B cell (primary cell): ENCODE measurements around the gene LGI2. TPM values are rescaled to one million over a fixed set of nuclear protein-coding genes. Genes with fewer than 3 reads are reported as not detected.

Experiments used
- ATAC-seq: fragments of 200-7000 bp; cut with Tn5 transposase; one replicate; pipeline ENCODE4 v1.10.0; 2021; ENCODE audit warnings: low read depth, mild to moderate bottlenecking, moderate number of reproducible peaks, moderate library complexity
- CTCF ChIA-PET: fragments of 350-600 bp; sonication (Branson Sonifier 250); formaldehyde crosslinking; loops from one replicate; lab custom pipeline; 2021; ENCODE audit warnings: antibody characterized with exemption, inconsistent platforms; lab: Charles Lee
- POLR2A ChIA-PET: fragments of 350-600 bp; sonication (Branson Sonifier 250); formaldehyde crosslinking; loops from one replicate; lab custom pipeline; 2021; ENCODE audit warnings: antibody characterized with exemption; lab: Charles Lee
- DNase-seq: peaks from one replicate; pipeline ENCODE4 v3.0.0; 2013
- H2AFZ ChIP-seq: 2 replicates; pipeline ENCODE4 v1.6.1; 2012; ENCODE audit warnings: mild to moderate bottlenecking, low read depth, low read length; ENCODE audit not compliant: insufficient read depth, poor library complexity, severe bottlenecking
- H3K27ac ChIP-seq, 2 donors: 1 replicate in 1 of 2; 2 replicates in 1 of 2; pipeline ENCODE4 v1.5.1; 2012 to 2013; ENCODE audit warnings: low read length in 2 of 2, mild to moderate bottlenecking in 2 of 2, moderate library complexity in 1 of 2
- H3K27me3 ChIP-seq, 4 experiments: fragments of 200-600 bp in 1 of 4; sonication (generic) in 1 of 4; replicated peaks in 1 of 4; 1 replicate in 2 of 4; 2 replicates in 2 of 4; pipeline versions ENCODE4 v1.6.1 to v1.7.0; 2013 to 2016; ENCODE audit warnings: low read length in 3 of 4, mild to moderate bottlenecking in 2 of 4, mixed read lengths in 1 of 4, moderate library complexity in 1 of 4; ENCODE audit not compliant: insufficient read depth in 4 of 4, control insufficient read depth in 3 of 4; ENCODE audit errors: control extremely low read depth in 1 of 4
- H3K36me3 ChIP-seq, 2 experiments: replicated peaks in 1 of 2; 1 replicate in 1 of 2; 2 replicates in 1 of 2; pipeline versions ENCODE4 v1.6.1 to v1.7.1; 2013; ENCODE audit warnings: low read length in 1 of 2; ENCODE audit not compliant: insufficient read depth in 2 of 2, control insufficient read depth in 1 of 2; ENCODE audit errors: control extremely low read depth in 1 of 2, extremely low read depth in 1 of 2
- H3K4me1 ChIP-seq, 2 donors: fragments of 200-600 bp in 1 of 2; sonication (generic) in 1 of 2; 1 replicate in 1 of 2; 2 replicates in 1 of 2; pipeline versions ENCODE4 v1.5.1 to v1.6.1; 2013 to 2017; ENCODE audit warnings: low read length in 2 of 2; ENCODE audit not compliant: control insufficient read depth in 2 of 2, insufficient read depth in 2 of 2
- H3K4me2 ChIP-seq: replicated peaks from 2 replicates; pipeline ENCODE3; 2012; ENCODE audit warnings: mild to moderate bottlenecking, low read depth, low read length; ENCODE audit not compliant: poor library complexity, severe bottlenecking
- H3K4me3 ChIP-seq, 5 experiments: fragments of 200-600 bp in 1 of 5; sonication (generic) in 1 of 5; 1 replicate in 3 of 5; 2 replicates in 2 of 5; pipeline versions ENCODE4 v1.5.1 to v1.7.0; 2011 to 2016; ENCODE audit warnings: low read length in 4 of 5, mild to moderate bottlenecking in 4 of 5, low read depth in 2 of 5, control low read depth in 1 of 5, moderate library complexity in 1 of 5; ENCODE audit not compliant: insufficient read depth in 1 of 5; ENCODE audit errors: control extremely low read depth in 1 of 5, extremely low read depth in 1 of 5
- H3K79me2 ChIP-seq: fragments of 200-600 bp; sonication (generic); one replicate; pipeline ENCODE4 v1.6.0; 2016; ENCODE audit warnings: low read length; ENCODE audit not compliant: control insufficient read depth, insufficient read depth
- H3K9ac ChIP-seq: fragments of 200-600 bp; sonication (generic); 2 replicates; pipeline ENCODE4 v1.6.1; 2017; ENCODE audit warnings: mild to moderate bottlenecking, low read length, moderate library complexity
- H3K9me3 ChIP-seq, 3 donors: one replicate each; pipeline versions ENCODE4 v1.6.1 to v1.7.1; 2013; ENCODE audit warnings: low read length in 2 of 3; ENCODE audit not compliant: control insufficient read depth in 2 of 3, insufficient read depth in 1 of 3; ENCODE audit errors: control extremely low read depth in 1 of 3
- H4K20me1 ChIP-seq: 2 replicates; pipeline ENCODE4 v1.6.0; 2012; ENCODE audit warnings: mild to moderate bottlenecking, low read length; ENCODE audit not compliant: insufficient read depth, control insufficient read depth, poor library complexity, severe bottlenecking
- H3K27ac Mint-ChIP-seq: one replicate; pipeline ENCODE4 v1.8.0; 2021; ENCODE audit warnings: mixed read lengths
- H3K27me3 Mint-ChIP-seq: one replicate; pipeline ENCODE4 v1.8.0; 2021; ENCODE audit warnings: mixed read lengths
- H3K4me1 Mint-ChIP-seq: one replicate; pipeline ENCODE4 v1.8.0; 2021; ENCODE audit warnings: mixed read lengths
- H3K4me3 Mint-ChIP-seq: one replicate; pipeline ENCODE4 v1.8.0; 2021; ENCODE audit warnings: mixed read lengths
- H3K9me3 Mint-ChIP-seq: one replicate; pipeline ENCODE4 v1.8.0; 2022; ENCODE audit warnings: mixed read lengths; ENCODE audit not compliant: insufficient read depth
- EZH2 ChIP-seq: IDR thresholded peaks from 2 replicates; pipeline ENCODE4 v1.6.1; 2012; ENCODE audit warnings: borderline replicate concordance, low read depth, mild to moderate bottlenecking, moderate library complexity, low read length; ENCODE audit not compliant: insufficient read depth, poor library complexity, severe bottlenecking
- WGBS: methylation state at CpG from one replicate; pipeline ENCODE4 v1.1.5; 2013; ENCODE audit warnings: missing lambda C conversion rate; ENCODE audit not compliant: insufficient coverage; 5-methylcytosine and 5-hydroxymethylcytosine counted together
- intact Hi-C: fragments of 100-400 bp; cut with micrococcal nuclease; formaldehyde crosslinking; loops from one replicate; pipeline ENCODE4 v1.10.0; 2022
- polyA plus RNA-seq: library from polyadenylated mRNA; depleted of rRNA; stranded (reverse); fragments of >200 nt; gene quantifications from 2 replicates; pipeline ENCODE4 v1.2.3, GENCODE V29; 2012
- total RNA-seq, 2 donors: library from RNA; stranded (reverse); fragments of 120-200 nt in 1 of 2; gene quantifications; 1 replicate in 1 of 2; 2 replicates in 1 of 2; pipeline versions ENCODE4 v1.2.3 to v1.2.4, GENCODE V29; 2013 to 2022
- TF ChIP-seq, protein P1 (sequence below): fragments of 200-600 bp; IDR thresholded peaks from one replicate; pipeline ENCODE4 v1.8.0; 2022; ENCODE audit warnings: antibody characterized with exemption, mild to moderate bottlenecking

Gene LGI2
- total and polyA plus RNA-seq, 2 donors (not counting 1 experiment from before 2014, with no cell fraction given), result not detected

DNA sequence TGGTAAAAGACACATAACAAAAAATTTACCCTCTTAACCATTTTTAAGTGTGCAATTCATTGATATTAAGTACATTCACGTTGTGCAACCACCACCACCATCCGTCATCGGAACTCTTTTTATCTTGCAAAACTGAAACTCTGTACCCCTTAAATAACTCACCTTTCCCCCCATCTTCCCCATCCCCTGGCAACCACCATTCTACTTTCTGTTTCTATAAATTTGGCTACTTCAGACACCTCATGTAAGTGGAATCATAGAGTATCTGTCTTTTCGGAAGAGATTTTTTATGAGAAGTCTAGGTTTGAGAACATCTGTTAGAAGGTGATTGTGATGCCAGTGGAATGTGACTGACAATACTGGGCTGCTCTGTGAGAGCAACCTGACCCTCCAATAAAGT lies 78.1 kb downstream of the LGI2 start:
- no peaks in the 10 kb centered on the region for H3K27me3 ChIP-seq
- Mint-ChIP-seq H3K4me3 (no peak overlapping the region), H3K4me1 (no peaks in the 10 kb centered on the region), H3K27ac (no peak overlapping the region), H3K9me3 (peaks cover under 1% of the 10 kb centered on the region), H3K27me3 (peaks cover 2% of the 10 kb centered on the region)
- CTCF ChIA-PET, result no interaction called here
- H3K27ac ChIP-seq, result no peak overlapping the region
- H4K20me1 ChIP-seq, result no peaks in the 10 kb centered on the region
- H3K4me1 ChIP-seq, result no peaks in the 10 kb centered on the region
- DNase-seq (no peak), ATAC-seq (no peak)
- 100% methylated on average over 3 of the region's 4 CpGs for WGBS
- H3K79me2 ChIP-seq, result no peaks in the 10 kb centered on the region
- intact Hi-C loops, result no loop called here
- POLR2A ChIA-PET, result no interaction called here
- peaks cover 0 to 10% (median 0%) of the 10 kb centered on the region in 3 donors for H3K9me3 ChIP-seq
- no peak overlapping the region for H3K4me3 ChIP-seq
- no peak overlapping the region for H2AFZ ChIP-seq
- no peak overlapping the region for H3K4me2 ChIP-seq
- no peaks in the 10 kb centered on the region for H3K36me3 ChIP-seq
- no peak overlapping the region for H3K9ac ChIP-seq
- TF ChIP-seq EZH2, result no peak
- TF ChIP-seq, protein P1, sequence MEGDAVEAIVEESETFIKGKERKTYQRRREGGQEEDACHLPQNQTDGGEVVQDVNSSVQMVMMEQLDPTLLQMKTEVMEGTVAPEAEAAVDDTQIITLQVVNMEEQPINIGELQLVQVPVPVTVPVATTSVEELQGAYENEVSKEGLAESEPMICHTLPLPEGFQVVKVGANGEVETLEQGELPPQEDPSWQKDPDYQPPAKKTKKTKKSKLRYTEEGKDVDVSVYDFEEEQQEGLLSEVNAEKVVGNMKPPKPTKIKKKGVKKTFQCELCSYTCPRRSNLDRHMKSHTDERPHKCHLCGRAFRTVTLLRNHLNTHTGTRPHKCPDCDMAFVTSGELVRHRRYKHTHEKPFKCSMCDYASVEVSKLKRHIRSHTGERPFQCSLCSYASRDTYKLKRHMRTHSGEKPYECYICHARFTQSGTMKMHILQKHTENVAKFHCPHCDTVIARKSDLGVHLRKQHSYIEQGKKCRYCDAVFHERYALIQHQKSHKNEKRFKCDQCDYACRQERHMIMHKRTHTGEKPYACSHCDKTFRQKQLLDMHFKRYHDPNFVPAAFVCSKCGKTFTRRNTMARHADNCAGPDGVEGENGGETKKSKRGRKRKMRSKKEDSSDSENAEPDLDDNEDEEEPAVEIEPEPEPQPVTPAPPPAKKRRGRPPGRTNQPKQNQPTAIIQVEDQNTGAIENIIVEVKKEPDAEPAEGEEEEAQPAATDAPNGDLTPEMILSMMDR, result no peak

DNA sequence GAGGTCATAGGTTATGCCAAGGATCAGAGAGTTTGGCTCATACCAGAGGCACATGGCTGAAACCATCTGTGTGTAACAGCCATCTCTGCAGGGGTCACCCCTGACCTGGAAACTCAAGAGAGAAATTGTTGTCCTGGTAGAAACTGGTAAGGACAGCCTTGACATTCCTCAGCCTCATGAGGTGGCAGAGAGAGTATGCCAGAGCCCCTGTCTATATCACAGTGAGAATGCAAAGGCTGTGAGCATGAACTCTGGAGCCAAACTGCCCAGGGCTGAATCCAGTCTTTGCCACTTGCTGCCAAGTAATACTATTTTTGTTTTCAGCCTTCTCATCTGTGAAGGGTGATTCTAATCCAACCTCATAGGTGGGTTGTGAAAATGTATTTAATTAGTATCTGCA lies 80.8 kb downstream of the LGI2 start:
- intact Hi-C loops, result no loop called here
- Histone ChIP-seq H3K27ac (no peak overlapping the region), H4K20me1 (no peaks in the 10 kb centered on the region), H3K9ac (no peak overlapping the region), H2AFZ (no peak overlapping the region), H3K4me2 (no peak overlapping the region), H3K4me1 (no peaks in the 10 kb centered on the region), H3K36me3 (no peaks in the 10 kb centered on the region), H3K4me3 (no peak overlapping the region), H3K79me2 (no peaks in the 10 kb centered on the region), H3K27me3 (no peaks in the 10 kb centered on the region), H3K9me3 (peaks cover 0 to 10% (median 0%) of the 10 kb centered on the region in 3 donors)
- ChIA-PET CTCF (no interaction called here), POLR2A (no interaction called here)
- no peaks in the 10 kb centered on the region for H3K4me1 Mint-ChIP-seq
- H3K27me3 Mint-ChIP-seq, result no peaks in the 10 kb centered on the region
- no peak for DNase-seq
- no peak for ATAC-seq
- no peaks in the 10 kb centered on the region for H3K9me3 Mint-ChIP-seq
- TF ChIP-seq, protein P1, result no peak
- no peak for TF ChIP-seq EZH2
- no peak overlapping the region for H3K4me3 Mint-ChIP-seq
- no peak overlapping the region for H3K27ac Mint-ChIP-seq

Other genes starting within 250 kb of the LGI2 start
- not detected in 2 replicates for gene SOD3, start 235.4 kb downstream of the LGI2 start, total RNA-seq
- gene SOD3, start 235.4 kb downstream of the LGI2 start, polyA plus RNA-seq, result not detected in 2 replicates
- gene CCDC149, start 117.9 kb downstream of the LGI2 start, total RNA-seq, result not detected in 2 replicates
- gene CCDC149, start 117.9 kb downstream of the LGI2 start, polyA plus RNA-seq, result 0.13 TPM in 1 of 2 replicates, not detected in the other
- gene SEPSECS, start 129.5 kb upstream of the LGI2 start, total RNA-seq, result 16.3 and 17.0 TPM in 2 replicates
- gene SEPSECS, start 129.5 kb upstream of the LGI2 start, polyA plus RNA-seq, result 6.2 and 7.0 TPM in 2 replicates
- 13.7 and 16.3 TPM in 2 replicates for gene PI4K2B, start 203.1 kb upstream of the LGI2 start, total RNA-seq
- 3.8 and 6.8 TPM in 2 replicates for gene PI4K2B, start 203.1 kb upstream of the LGI2 start, polyA plus RNA-seq